Activated CD4-positive, alpha-beta T cell treated with anti-CD3 and anti-CD28 coated beads, Interleukin-2, amount 10 ng/mL, durations not matched to agents 24 days and 14 days (primary cell): ENCODE data around the gene TNF. TPM values are rescaled to one million over a fixed set of nuclear protein-coding genes. Genes with fewer than 3 reads are reported as not detected.

ENCODE experiments used
- DNase-seq: peaks from one replicate; pipeline ENCODE4 v3.0.0; 2022
- H3K27ac Mint-ChIP-seq: one replicate; pipeline ENCODE4 v1.8.0; 2022; ENCODE audit warnings: mild to moderate bottlenecking, mixed read lengths
- H3K27me3 Mint-ChIP-seq: one replicate; pipeline ENCODE4 v1.8.0; 2022; ENCODE audit warnings: mixed read lengths
- H3K36me3 Mint-ChIP-seq: one replicate; pipeline ENCODE4 v1.8.0; 2022; ENCODE audit warnings: low read depth, mild to moderate bottlenecking, mixed read lengths
- H3K4me1 Mint-ChIP-seq: one replicate; pipeline ENCODE4 v1.8.0; 2021; ENCODE audit warnings: mixed read lengths
- H3K4me3 Mint-ChIP-seq: one replicate; pipeline ENCODE4 v1.8.0; 2022; ENCODE audit warnings: mild to moderate bottlenecking, moderate library complexity, mixed read lengths
- H3K9me3 Mint-ChIP-seq: one replicate; pipeline ENCODE4 v1.8.0; 2021; ENCODE audit warnings: mixed read lengths
- intact Hi-C: fragments of 100-400 bp; cut with micrococcal nuclease; formaldehyde crosslinking; loops from one replicate; pipeline ENCODE4 v1.15.1; 2023
- total RNA-seq: library from RNA; stranded (reverse); gene quantifications from 2 replicates; pipeline ENCODE4 v1.2.3, GENCODE V29; 2022

Gene TNF
- 294 and 303 TPM in 2 replicates for total RNA-seq

GRCh38 chr6:31575335-31575901 lies at the start of gene TNF:
Gene TNF, plus strand, starts transcription at chr6:31575565. Its CDS starts 177 bp downstream, at chr6:31575742.
- Mint-ChIP-seq H3K27ac (peak within 1 kb of the TSS; percentile 99), H3K4me1 (peaks cover 78% of the 10 kb centered on the region), H3K4me3 (peak within 1 kb of the TSS; percentile 99), H3K27me3 (no peaks in the 10 kb centered on the region), H3K9me3 (no peaks in the 10 kb centered on the region), H3K36me3 (peaks cover 68% of the 10 kb centered on the region)
- peak; percentile 96 for DNase-seq
- intact Hi-C loops = loop anchor here (1.0 to 10.0 kb wide), 4 partner anchors 17 to 761 kb away; partner anchors contain the start of genes HSPA1B and NFKBIL1

GRCh38 chr6:31525932-31526591 lies 49.3 kb upstream of the TNF start:
- no peak for DNase-seq
- Mint-ChIP-seq H3K9me3 (no peaks in the 10 kb centered on the region), H3K27me3 (peaks cover 9% of the 10 kb centered on the region), H3K4me1 (peaks cover 2% of the 10 kb centered on the region), H3K27ac (no peak overlapping the region), H3K4me3 (no peak overlapping the region), H3K36me3 (peaks cover 15% of the 10 kb centered on the region)
- intact Hi-C loops = no loop called here

GRCh38 chr6:31528307-31528777 lies 47.0 kb upstream of the TNF start:
- Mint-ChIP-seq H3K4me1 (peaks cover 4% of the 10 kb centered on the region), H3K27me3 (no peaks in the 10 kb centered on the region), H3K27ac (no peak overlapping the region), H3K4me3 (no peak overlapping the region), H3K9me3 (no peaks in the 10 kb centered on the region), H3K36me3 (peaks cover 34% of the 10 kb centered on the region)
- no peak for DNase-seq
- intact Hi-C loops = no loop called here

GRCh38 chr6:31528821-31529328 lies 46.5 kb upstream of the TNF start, which contains the start of gene MCCD1:
Gene MCCD1, plus strand, starts transcription at chr6:31528962. Its CDS starts 53 bp downstream, at chr6:31529015.
- no peak for DNase-seq
- peaks cover 6% of the 10 kb centered on the region for H3K4me1 Mint-ChIP-seq

GRCh38 chr6:31529329-31530150 lies 45.8 kb upstream of the TNF start:
- H3K4me3 Mint-ChIP-seq = no peak overlapping the region
- H3K9me3 Mint-ChIP-seq = no peaks in the 10 kb centered on the region
- DNase-seq = no peak
- no peak overlapping the region for H3K27ac Mint-ChIP-seq
- intact Hi-C loops = no loop called here
- no peaks in the 10 kb centered on the region for H3K27me3 Mint-ChIP-seq
- H3K4me1 Mint-ChIP-seq = peaks cover 6% of the 10 kb centered on the region
- peaks cover 45% of the 10 kb centered on the region for H3K36me3 Mint-ChIP-seq

More at GRCh38 chr6:31528821-31529328, 46.5 kb upstream of the TNF start, which contains the start of gene MCCD1:
- Mint-ChIP-seq H3K27ac (no peak within 1 kb of the TSS), H3K4me3 (no peak within 1 kb of the TSS), H3K36me3 (peaks cover 38% of the 10 kb centered on the region), H3K27me3 (no peaks in the 10 kb centered on the region), H3K9me3 (no peaks in the 10 kb centered on the region)
- intact Hi-C loops = no loop called here

GRCh38 chr6:31530659-31531058 lies 44.7 kb upstream of the TNF start:
- Mint-ChIP-seq H3K36me3 (peaks cover 55% of the 10 kb centered on the region), H3K9me3 (no peaks in the 10 kb centered on the region), H3K27me3 (no peaks in the 10 kb centered on the region), H3K27ac (no peak overlapping the region), H3K4me1 (peaks cover 12% of the 10 kb centered on the region), H3K4me3 (no peak overlapping the region)
- DNase-seq = no peak
- intact Hi-C loops = no loop called here

- Mint-ChIP-seq H3K4me3 (no peak overlapping the region), H3K27me3 (no peaks in the 10 kb centered on the region), H3K9me3 (no peaks in the 10 kb centered on the region), H3K4me1 (peaks cover 17% of the 10 kb centered on the region), H3K36me3 (peaks cover 60% of the 10 kb centered on the region), H3K27ac (no peak overlapping the region)
- intact Hi-C loops = no loop called here
- no peak for DNase-seq
Observed at GRCh38 chr6:31531162-31531561, 44.2 kb upstream of the TNF start.

- Mint-ChIP-seq H3K36me3 (peaks cover 67% of the 10 kb centered on the region), H3K4me3 (no peak overlapping the region), H3K27ac (no peak overlapping the region), H3K9me3 (no peaks in the 10 kb centered on the region), H3K4me1 (peaks cover 21% of the 10 kb centered on the region), H3K27me3 (no peaks in the 10 kb centered on the region)
- no peak for DNase-seq
- intact Hi-C loops = no loop called here
Observed at GRCh38 chr6:31531771-31532643, 43.4 kb upstream of the TNF start.

GRCh38 chr6:31532644-31533454 lies 42.5 kb upstream of the TNF start:
- peak overlapping the region; percentile 62 for H3K27ac Mint-ChIP-seq
- no peaks in the 10 kb centered on the region for H3K9me3 Mint-ChIP-seq
- intact Hi-C loops = no loop called here
- DNase-seq = no peak
- H3K4me1 Mint-ChIP-seq = peaks cover 25% of the 10 kb centered on the region
- H3K27me3 Mint-ChIP-seq = no peaks in the 10 kb centered on the region
- no peak overlapping the region for H3K4me3 Mint-ChIP-seq
- H3K36me3 Mint-ChIP-seq = peaks cover 71% of the 10 kb centered on the region

- peaks cover 75% of the 10 kb centered on the region for H3K36me3 Mint-ChIP-seq
- no peaks in the 10 kb centered on the region for H3K27me3 Mint-ChIP-seq
- intact Hi-C loops = no loop called here
- no peaks in the 10 kb centered on the region for H3K9me3 Mint-ChIP-seq
- H3K4me3 Mint-ChIP-seq = no peak overlapping the region
- no peak overlapping the region for H3K27ac Mint-ChIP-seq
- H3K4me1 Mint-ChIP-seq = peaks cover 28% of the 10 kb centered on the region
- DNase-seq = no peak
Observed at GRCh38 chr6:31533455-31533841, 41.9 kb upstream of the TNF start.

- Mint-ChIP-seq H3K9me3 (no peaks in the 10 kb centered on the region), H3K27me3 (no peaks in the 10 kb centered on the region), H3K4me1 (peaks cover 33% of the 10 kb centered on the region), H3K27ac (no peak overlapping the region), H3K4me3 (no peak overlapping the region), H3K36me3 (peaks cover 81% of the 10 kb centered on the region)
- DNase-seq = no peak
- intact Hi-C loops = no loop called here
Observed at GRCh38 chr6:31534011-31534410, 41.4 kb upstream of the TNF start.

- Mint-ChIP-seq H3K9me3 (no peaks in the 10 kb centered on the region), H3K27me3 (no peaks in the 10 kb centered on the region), H3K27ac (no peak overlapping the region), H3K4me1 (peaks cover 39% of the 10 kb centered on the region), H3K4me3 (no peak overlapping the region), H3K36me3 (peaks cover 86% of the 10 kb centered on the region)
- intact Hi-C loops = no loop called here
- DNase-seq = no peak
Observed at GRCh38 chr6:31534521-31535040, 40.8 kb upstream of the TNF start.
